Hepatocyte (in vitro differentiated cells): ENCODE data around the gene CYB5R2.

ENCODE experiments used
- CTCF ChIP-seq: fragments of 200-600 bp; sonication (generic); IDR thresholded peaks from 2 replicates; pipeline ENCODE4 v1.5.1; 2016; ENCODE audit warnings: antibody characterized with exemption, mild to moderate bottlenecking; ENCODE audit not compliant: poor library complexity
- EZH2 ChIP-seq: fragments of 200-600 bp; sonication (generic); IDR thresholded peaks from 2 replicates; pipeline ENCODE4 v1.6.1; 2016; ENCODE audit warnings: antibody characterized with exemption, mild to moderate bottlenecking, borderline replicate concordance
- EZH2phosphoT487 ChIP-seq: fragments of 200-600 bp; sonication (generic); IDR thresholded peaks from one replicate; pipeline ENCODE4 v1.6.1; 2018; ENCODE audit warnings: antibody characterized with exemption, mild to moderate bottlenecking, low read depth, moderate library complexity; ENCODE audit not compliant: unreplicated experiment, severe bottlenecking

GRCh38 chr11:7632211-7632610, 41.1 kb downstream of the CYB5R2 start:
- no peak for TF ChIP-seq CTCF
- no peak for TF ChIP-seq EZH2phosphoT487
- TF ChIP-seq EZH2, result no peak
